A673 (cell line): ENCODE data around the gene PDE6C.

Experiments
- CTCF ChIP-seq: fragments of 300-800, 200-600 bp; sonication (generic); conservative IDR thresholded peaks from 2 replicates; pipeline ENCODE4 v1.5.1; 2017; ENCODE audit warnings: low read depth, mild to moderate bottlenecking, antibody characterized with exemption, low read length, moderate library complexity, mixed read lengths
- EZH2 ChIP-seq: fragments of 200-600 bp; sonication (generic); IDR thresholded peaks from 2 replicates; pipeline ENCODE4 v1.6.1; 2017; ENCODE audit warnings: borderline replicate concordance, low read depth, mild to moderate bottlenecking, mixed read lengths, antibody characterized with exemption, low read length; ENCODE audit not compliant: poor library complexity, severe bottlenecking

GRCh38 chr10:93576888-93577287 lies 35.4 kb upstream of the PDE6C start:
- TF ChIP-seq EZH2 (no peak), CTCF (no peak)
